TTC549 (cell line): ENCODE results near the gene CES2.
"Not testable (repeated sequence)": the region's sequence is repeated elsewhere in the genome, so short reads cannot be mapped to it uniquely, and the experiment has no call there.

Source experiments
- FAIRE-seq: peaks from 2 replicates; lab custom pipeline; 2012; peaks lifted over from hg19 to GRCh38; lab: Jason Lieb, UNC

Gene CES2

DNA sequence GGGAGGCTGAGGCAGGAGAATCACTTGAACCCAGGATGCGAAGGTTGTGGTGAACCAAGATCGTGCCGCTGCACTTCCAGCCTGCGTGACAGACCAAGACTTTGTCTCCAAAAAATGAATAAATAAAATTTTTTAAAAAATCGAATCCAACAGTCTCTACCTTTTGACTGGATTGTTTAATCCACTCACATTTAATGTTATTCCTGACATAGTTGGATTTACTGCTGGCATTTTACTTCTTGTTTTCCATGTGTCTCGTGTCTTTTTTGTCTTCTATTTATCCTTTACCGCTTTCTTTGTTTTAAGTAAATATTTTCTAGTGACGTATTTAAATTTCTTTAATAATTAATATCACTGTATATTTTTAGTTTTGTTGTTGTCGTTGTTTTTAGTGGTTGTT lies 47.7 kb downstream of the CES2 start:
- no peak for FAIRE-seq

DNA sequence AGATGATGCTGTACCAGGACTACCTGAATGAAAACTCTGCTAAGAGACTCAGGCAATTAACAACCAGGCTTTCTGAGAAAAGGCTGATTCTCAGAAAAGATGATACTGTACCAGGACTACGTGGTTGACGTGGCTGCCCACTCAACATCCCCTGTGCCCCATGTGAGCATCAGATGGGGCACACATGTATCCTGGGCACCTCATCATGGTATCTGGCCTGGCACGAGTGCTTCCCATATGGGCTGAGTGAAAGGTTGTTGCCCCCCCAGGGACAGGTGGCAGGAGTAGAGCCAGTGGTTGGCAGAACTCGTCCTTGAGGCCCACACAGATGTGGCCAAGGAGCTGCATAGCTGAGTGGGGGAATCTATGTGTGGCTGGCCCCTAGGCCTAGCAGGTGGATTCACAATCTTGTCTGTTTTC lies 49.6 kb downstream of the CES2 start:
- no peak for FAIRE-seq

DNA sequence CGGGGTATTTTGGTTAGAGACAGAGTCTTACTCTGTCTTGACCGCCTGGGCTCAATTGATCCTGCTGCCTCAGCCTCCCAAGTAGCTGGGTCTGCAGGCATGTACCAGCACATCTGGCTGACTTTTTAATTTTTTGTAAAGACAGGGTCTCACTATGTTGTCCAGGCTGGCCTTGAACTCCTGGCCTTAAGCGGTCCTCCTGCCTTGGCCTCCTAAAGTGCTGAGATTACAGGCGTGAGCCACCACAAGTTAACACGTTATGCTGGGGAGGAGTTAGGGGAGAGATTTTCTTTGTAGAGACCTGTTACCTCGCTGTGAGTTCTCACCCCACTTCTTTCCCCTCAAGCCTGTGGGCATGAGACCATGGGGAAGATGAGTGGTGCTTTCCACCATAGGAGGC lies 51.2 kb downstream of the CES2 start:
- no peak for FAIRE-seq

DNA sequence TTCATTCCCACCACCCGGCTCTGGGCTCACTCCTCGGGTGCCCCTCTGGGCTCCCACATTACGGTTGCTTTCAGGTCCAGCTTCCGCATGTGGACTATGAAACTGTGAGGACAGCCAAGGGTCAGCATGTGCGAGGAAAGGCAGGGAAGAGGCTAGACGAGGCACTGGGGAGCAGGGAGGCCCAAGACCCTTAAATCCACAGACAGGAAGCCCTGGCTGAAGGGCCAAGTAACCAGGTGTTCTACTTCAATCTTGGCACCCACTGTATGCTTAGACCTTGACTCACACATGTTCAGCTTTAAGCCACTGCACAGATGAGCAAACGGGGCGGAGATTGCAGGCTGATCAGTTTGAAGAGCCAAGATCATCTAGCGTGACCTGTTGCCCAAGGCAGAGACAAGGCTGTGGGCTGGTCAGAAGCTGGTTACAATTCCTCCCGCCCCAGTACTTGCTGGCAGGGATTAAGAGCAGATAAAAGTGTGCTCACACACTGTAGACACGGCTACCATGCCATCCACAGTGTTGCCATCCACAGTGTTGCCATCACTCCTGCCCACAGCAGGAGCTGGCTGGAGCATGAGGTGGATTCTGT lies 53.0 kb downstream of the CES2 start, which contains the start of gene CES4A:
TSS of gene CES4A (plus strand) at position 393 of the 592 bp plus-strand sequence. CDS start at position 577, 184 bp downstream.
- FAIRE-seq: no peak

DNA sequence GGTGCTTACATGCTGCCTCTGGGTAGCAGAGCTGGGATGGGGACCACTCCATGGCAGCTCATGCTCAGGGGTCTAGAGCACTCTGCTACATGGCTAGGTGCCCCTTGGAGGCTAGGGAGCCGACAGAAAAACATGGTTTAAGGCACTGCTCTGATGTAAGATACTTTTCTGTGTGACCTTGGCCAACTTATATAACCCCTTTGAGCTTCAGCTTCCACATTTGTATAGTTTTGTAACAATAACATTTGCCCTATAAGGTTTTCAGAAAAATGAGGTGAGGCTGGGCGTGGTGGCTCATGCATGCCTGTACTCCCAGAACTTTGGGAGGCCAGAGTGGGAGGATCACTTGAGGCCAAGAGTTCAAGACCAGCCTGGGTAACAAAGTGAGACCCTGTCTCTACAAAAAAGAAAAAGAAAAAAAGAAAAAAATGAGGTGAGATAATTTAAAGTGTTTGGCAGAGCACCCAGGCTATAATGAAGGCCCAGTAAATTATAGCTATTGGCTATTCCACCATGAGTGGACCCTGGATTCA lies 56.3 kb downstream of the CES2 start:
- FAIRE-seq: no peak

DNA sequence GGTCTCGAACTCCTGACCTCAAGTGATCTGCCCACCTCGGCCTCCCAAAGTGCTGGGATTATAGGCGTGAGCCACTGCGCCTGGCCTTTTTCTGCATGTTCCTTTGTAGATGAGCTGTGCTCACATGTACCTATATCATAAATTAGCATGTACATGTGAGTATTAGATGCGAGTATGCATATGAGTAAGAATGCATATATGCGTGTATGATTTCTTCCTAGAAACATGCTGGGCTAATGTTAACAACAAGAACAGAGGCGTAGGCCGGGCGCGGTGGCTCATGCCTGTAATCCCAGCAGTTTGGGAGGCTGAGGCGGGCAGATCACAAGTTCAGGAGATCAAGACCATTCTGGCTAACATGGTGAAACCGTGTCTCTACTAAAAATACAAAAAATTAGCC lies 58.2 kb downstream of the CES2 start:
- not testable (repeated sequence) for FAIRE-seq
